Myocyte (in vitro differentiated cells): ENCODE results near the gene CHMP6. TPM values are rescaled to one million over a fixed set of nuclear protein-coding genes. Genes with fewer than 3 reads are reported as not detected.

Source experiments
- DNase-seq: peaks from one replicate; pipeline ENCODE4 v3.0.0-alpha.2; 2012; ENCODE audit warnings: low read depth
- polyA plus RNA-seq: library from polyadenylated mRNA; unstranded; fragments of >200 nt; gene quantifications from one replicate; pipeline ENCODE4 v1.2.1, GENCODE V29; 2012; ENCODE audit warnings: missing spikeins
- total RNA-seq: library from RNA; depleted of rRNA; stranded (reverse); fragments of >200 nt; gene quantifications from 2 replicates; pipeline ENCODE4 v1.2.3, GENCODE V29; 2014

The CHMP6 gene
- total RNA-seq = 14.8 and 18.0 TPM in 2 replicates
- 31.3 TPM for polyA plus RNA-seq

DNA sequence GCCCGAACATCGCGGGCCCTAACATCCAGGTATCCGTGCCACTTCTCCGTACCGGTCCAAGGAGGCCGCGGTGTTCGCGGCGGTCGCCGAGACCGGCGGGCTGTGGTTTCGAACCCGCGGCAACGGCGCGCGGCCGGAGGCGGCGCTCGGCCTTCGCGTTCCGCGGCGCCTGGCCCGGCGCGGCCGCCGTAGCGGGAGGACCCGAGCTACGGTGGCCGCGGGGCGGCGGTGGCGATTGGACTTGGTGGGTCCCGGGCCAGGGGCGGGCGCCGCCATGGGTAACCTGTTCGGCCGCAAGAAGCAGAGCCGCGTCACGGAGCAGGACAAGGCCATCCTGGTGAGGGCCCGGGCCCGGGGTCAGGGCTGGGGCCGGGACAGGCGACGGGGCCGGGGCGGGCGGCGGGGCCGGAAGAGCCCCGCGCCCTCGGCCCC is at the start of gene CHMP6:
Gene CHMP6 (plus strand): TSS at position 197 of the 432 bp plus-strand sequence. CDS start 78 bp downstream, at position 275.
- DNase-seq = peak; percentile 81

DNA sequence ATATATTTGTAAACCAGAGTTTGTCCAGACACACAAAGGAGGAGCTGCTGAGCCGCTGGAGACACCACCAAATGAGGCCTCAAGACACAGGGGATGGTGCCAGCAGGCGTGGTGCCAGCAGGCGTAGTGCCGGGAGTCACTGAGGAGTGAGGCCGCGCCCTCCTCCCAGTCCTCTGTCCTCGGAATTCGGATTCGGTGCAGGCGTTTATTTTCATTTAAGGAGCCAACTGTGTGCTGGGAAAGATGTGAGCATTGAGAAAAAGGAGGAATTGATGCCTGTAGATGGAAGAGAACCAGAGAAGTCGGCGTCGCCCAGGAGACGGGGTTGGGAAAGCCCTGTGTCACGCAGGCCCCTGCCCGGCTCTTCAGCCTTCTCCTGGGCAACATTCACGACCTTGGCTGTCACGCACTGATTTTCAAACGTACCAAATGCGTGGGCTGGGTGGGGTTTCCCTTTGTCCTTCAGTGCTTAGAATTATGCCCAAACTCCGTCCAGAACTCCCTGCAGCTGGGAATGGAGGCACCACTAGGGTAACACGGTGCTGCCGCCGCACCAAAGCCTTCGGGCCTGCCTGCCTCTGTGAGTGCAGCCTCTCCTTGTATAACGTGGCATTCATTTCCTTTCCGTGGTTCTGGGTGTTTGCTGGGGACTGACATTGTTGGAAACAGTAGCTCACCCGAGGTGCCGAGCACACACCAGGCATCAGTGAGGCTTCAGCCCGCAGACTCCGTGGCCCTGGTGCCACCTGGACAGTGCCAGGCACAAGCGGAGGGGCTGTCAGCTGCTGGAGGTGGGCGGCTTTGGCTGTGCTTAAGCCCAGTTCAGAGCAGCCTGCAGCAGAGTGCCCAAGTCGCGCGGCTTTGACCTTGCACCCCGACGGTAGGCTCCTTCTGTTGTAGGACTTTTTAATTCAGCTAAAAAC is 49.0 kb upstream of the CHMP6 start:
- DNase-seq = peak; percentile 86

DNA sequence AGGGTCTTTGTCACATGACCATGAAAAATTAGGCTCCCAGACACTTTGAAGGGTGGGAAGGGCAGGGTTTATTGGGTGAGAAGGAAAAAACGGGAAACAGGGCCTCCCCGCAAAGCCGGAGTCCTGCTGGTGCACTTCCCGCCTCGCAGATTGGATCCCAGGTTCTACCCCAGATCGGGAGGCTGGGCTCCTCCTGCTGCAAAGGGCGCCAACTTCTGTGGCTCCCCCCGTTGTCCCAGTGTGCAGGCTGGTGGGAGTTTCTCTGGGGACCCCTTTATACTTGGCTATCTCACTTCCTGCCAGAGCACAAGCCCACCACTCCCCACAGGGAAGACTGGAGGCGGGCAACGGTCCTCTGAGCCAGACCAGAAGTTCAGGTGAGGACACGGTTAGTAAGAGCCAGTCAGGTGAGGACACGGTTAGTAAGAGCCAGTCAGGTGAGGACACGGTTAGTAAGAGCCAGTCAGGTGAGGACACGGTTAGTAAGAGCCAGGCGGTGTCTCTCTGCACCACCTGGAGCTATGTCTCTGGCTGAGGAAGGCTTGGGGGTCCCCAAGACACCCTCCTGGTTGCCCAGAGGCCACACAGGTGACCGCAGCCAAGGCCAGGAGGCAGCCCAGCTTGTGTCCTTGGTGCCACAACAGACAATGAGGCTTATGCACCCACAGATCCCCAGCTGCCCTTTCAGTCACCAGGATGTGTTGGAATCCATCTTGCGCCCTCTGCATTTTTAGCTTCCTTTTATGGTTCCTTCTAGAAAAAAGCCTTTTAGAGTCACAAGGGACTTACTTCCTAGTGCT is 48.1 kb upstream of the CHMP6 start:
- DNase-seq = no peak

DNA sequence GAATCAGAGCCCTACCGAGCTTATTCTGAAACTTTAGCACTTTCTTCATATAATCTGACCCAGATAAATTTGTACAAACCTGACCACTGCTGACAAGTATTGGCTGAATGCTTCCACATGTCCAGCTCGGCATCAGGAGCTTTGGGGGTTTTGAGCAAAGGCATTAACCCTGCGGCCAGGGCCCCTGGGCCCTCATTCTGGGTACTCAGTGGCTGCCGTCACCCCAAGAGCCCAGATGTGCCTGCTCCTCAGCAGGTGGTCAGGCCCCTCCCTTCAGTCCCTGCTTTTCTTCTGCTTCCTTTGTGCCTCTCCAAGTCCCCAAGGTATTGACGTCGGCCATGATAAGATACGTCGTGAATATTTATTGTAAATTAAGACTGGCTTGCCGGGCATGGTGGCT is 47.3 kb upstream of the CHMP6 start:
- DNase-seq = no peak

DNA sequence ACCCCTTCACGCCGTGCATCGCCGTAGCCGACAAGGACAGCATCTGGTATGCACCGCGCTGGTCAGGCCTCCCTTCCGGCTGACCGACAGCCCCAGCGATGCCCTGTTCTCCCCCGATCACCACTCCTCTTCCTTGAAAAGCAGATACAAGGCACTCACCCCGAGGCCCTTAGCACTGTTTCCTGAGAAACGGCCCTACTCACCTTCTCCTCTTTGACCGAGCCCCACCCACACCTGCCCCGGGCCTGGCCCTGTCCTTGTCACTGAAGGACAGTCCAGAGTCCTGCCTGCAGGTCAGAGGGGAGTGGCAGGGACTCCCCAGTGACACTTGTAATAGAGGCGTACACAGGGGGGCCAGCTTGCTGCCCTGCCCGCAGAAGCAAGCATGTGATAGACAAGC is 45.9 kb upstream of the CHMP6 start:
- DNase-seq = no peak

DNA sequence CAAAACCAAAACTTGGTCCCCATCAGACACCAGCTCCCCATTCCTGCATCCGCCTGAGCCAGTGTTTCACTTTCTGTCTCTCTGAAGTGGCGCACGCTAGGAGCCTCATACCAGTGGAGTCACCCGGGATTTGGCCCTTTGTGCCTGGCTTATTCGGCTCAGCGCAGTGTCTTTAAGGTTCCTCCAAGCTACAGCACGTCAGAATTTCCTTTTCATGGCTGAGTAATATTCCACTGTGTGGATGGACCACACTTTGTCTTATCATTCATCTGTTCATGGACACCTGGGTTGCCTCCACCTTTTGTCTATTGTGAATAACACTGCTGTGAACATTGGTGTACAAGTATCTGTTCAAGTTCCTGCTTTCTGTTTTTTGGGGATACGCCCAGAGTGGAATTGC is 45.2 kb upstream of the CHMP6 start:
- DNase-seq = no peak

DNA sequence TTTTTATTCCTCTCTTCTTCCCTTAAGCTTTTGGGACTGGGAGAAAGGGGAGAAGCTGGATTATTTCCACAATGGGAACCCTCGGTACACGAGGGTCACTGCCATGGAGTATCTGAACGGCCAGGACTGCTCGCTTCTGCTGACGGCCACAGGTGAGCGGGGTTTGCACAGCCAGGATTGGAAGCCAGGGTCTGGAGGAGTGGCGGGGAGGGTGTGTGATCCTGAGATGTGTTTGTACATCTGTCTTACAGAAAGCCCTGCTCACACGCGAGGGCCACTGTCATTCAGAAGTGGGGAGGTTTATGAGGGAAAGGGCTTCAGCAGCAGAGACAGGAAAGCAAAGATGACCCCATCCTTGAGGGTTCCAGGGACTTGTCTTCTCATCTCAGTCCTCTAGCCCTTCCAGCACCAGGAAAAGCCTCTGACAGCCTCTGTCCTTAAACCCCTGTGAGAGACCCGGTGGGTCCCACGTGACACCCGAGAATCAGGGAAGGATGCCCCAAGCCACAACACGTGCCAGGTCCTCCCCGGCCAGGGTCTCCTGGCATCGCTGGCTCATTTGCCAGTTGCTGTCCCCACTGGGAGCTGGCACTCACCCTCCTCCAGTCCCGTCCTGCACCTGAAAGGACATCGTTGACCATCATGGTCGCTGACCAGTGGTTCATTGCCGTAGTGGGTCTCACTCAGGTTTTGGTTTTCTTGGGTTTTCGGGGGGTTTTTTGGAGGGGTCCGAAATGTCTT is 44.3 kb upstream of the CHMP6 start:
- DNase-seq = no peak

DNA sequence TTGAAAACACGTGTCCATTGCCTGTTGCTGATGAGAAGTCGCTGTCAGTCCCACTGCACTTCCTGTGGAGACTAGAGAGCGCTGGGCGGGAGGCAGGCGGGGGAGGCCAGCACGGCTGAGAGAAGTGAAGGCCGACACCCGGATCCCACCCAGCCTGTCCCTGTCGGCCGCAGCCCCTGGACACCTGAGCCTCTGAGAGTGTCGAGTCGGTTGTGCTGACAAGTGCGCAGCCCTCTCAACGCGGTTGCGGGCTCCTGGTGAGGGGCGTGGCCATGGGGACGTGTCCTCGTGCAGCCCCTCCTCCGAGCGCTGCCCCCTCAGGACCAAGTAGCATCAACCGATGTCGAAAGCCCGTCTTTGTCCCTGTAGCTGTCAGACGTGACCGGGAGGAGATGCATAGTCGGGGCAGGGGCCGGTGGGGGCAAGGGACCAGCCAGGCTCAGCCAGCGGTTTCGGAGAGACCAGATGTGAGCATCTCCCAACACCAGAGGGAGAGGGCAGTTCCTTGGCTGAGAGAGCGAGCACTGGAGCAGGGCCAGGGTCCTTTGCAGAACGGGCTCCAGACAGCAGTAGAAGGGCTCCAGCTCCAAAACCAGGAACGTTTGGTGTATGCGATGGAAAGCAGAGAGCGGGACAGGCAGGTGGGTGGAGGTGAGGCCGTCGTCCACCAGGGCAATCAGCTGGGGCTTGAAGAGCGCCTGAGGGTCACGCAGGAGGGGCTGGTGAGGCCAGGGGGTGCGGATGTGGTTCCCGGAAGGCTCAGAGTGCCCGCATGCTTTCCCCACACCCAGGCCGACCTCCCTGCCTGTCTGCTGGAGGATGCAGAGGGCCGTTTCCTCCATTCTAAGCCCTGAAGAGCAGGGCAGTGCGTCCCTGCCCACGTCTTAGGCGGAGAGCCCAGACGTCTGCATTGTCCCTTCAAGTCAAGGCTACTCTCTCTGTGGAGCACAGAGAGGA is 43.3 kb upstream of the CHMP6 start:
- no peak for DNase-seq

DNA sequence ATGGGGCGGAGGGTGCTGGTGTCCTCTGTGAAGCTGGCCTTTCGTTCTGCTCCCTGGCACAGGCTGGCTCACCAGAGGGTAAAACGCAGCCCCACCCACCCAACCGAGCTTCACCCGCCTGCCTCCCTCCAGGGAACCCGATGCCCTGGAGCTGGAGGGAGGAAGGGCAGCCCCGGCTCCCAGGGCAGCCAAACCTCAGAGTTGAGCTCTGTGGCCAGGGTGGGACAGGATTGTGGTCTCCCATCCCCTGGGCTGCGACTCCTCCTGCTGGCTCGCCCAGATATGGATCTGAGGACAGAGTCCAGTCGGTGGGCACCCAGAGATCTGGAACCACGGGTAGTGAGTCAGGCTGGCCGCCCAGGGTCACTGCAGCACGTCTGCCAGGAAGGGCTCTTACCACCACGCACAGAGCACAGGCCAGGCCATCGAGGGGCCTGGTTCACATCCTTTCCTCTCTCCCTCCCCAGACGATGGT is 42.6 kb upstream of the CHMP6 start:
- peak; percentile 91 for DNase-seq

DNA sequence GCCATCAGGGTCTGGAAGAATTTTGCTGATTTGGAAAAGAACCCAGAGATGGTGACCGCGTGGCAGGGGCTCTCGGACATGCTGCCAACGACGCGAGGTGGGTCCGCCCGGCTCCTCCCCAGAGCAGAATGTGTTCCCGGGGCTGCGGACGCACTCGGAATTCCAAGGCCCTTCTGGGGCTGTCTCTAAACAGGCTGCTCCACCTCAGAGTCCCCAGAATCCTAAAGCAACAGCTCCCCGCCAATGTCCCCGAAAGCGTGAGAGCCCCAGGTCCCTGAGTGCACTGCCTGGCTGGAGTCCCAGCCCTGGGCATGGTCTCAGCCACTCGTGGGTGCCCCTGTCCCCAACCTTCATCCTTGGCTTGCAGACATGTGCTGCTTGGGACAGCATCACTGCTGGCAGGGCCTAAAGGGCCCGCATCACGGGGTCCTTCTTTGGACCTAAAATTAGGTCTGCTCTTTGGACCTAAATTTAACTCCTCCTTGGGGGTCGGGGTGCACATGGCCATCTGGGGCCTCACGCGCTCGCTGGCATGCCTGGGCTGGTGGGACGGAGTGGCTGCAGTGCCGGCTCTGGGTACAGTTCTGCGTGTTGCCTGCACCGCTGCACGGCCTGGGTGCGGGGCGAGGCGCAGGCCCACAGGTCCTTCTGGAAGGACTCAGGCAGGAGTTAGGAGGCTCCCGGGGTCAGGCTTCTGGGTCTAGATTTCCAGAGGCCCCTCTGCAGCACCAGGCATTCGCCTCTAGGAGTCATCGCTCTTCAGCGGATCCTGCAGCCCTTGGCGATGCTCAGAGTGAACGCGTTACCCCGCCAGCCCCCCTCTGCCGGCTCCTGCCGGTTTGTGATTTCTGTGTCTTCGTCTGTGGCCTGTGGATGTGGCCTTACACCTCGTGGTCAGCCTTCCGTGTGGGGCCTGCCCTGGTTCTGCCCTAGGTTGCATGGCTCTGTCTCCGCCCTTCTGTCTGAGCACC is 41.9 kb upstream of the CHMP6 start:
- DNase-seq = no peak

DNA sequence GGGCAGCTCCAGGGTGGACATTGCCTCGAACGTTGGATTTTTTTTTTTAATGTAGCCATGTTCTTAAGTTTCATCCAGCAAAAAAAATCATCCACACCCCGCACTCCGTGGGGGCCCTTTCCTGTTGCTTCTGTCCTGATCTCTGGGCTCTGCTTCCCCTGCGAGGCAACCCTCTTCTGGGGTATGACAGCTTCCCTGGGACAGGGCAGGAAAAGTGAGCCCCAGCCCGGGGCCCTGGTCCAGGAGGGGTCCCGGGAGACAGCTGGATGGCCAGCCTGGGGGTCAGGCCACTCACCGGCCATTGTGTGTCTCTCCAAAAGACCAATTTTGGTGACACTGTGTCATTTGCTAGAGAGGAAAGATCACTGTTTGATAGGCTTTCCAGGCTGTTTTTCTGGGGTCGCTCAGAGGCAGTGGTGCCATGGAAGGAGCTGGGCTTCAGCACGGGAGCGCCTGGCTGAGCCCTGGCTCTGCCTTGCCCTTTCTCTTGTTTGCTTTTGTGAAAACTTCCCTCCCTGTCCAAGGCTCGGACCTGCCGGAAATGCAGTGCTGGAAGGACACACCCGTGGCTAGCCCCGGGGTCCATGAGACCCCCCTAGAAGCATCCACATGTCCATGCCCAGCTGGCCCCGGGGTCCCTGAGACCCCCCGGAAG is 41.0 kb upstream of the CHMP6 start:
- no peak for DNase-seq

DNA sequence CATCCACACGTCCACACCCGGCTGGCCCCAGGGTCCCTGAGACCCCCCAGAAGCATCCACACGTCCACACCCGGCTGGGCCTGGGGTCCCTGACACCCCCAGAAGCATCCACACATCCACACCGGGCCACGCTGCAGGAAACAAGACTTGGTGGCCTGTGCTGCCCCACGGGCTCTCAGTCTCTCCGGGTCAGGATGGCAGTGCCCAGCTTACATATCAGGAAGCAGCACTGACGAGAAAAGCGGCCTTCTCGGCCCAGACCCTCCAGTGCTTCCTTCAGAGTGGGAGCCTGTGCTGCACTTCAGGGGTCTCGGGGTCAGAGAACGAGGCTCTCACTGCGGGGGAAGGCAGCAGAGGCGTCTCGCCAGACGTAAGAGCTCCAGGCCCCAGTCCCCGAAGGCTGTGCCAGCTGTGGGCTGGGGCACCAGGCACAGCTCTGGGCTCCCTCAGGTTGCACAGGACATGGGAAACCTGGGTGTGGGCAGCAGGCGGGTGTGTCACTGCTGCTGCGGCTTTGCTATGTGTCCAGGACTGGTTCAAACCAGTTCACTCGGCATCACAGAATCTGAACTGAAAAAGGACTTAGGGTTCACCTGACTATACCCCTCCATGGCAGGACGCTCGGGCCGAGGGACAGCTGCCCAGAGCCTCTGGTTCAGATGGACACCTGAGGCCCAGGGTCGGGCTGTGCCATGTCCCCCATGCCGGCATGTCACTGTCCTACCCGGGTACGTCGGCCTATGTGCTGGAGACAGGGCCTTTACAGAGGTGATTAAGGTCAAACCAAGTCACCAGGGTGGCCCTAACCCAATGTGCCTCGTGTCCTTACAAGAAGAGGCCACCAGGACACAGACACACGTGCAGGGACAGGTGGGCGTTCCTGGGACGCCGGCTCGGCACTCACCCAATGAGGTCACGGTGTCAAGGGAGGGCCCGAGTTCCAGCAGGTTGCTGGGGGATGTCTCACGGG is 40.2 kb upstream of the CHMP6 start:
- DNase-seq = no peak

DNA sequence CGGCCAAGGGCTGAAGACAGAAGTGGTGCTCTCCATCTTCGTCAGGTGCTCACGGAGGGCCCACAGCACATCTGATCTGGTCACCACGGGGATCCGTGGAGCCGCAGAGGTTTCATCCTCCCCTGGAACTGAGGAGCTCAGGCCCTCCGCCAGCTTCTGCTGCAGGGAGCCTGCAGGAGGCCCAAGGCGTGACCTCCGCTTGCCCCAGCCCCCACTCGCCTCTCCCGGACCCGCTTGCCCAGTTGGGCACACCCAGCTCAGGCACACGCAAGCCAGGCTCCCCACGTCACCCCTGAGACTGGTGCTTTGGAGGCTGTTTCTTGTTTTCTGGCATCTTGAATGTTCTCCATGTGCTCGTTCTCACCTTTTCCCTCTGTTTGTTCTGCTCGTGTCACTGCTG is 39.4 kb upstream of the CHMP6 start:
- DNase-seq = no peak

DNA sequence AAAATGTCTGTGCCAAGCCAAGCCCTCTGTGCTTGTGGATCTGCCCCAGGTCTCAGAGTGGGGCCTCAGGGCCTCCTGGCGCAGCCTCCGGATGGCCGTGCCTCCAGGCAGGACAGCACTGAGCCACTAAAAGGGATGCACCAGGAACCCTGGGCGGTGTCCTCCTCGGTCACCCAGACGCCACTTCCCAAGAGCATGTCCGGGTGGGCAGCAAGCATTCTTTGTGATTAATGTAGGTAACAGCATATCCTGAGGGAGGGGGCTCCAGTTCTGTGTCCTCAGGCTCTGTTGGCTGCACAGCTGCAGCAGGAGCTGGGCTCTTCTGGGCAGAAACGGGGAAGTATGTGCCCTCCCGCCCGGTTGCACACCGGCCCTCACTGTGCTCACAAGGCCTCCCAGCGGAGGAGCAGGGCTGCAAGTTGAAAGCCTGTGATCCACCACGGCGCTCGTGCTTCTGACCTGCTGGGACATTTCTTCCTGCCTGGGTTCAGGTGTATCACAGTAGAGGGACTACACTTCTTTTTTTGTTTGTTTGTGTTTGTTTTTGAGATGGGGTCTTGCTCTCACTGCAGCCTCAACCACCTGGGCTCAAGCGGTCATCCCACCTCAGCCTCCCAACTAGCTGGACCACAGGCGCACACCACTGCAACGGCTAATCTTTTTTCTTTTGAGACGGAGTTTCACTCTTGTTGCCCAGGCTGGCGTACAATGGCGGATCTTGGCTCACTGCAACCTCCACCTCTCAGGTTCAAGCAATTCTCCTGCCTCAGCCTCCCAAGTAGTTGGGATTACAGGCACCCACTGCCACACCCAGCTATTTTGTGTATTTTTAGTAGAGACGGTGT is 37.9 kb upstream of the CHMP6 start:
- DNase-seq = no peak

DNA sequence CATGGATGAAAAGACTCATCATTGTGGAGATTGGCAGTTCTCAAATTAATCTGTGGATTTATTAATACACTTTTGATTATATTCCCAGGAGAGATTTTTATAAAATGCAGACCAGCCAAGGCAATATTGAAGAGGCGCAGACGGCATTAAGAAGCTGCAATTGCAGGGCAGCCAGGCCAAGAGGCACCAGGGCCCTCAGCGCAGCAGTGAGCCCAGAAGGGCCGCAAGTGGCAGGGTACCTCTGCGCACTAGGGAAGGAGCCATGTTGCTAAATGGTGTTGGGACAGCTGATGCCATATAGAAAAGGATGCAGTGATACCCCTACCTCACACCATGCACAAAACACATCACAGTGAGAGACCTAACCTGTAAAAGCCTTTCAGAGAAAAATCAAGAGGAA is 36.6 kb upstream of the CHMP6 start:
- DNase-seq = no peak

DNA sequence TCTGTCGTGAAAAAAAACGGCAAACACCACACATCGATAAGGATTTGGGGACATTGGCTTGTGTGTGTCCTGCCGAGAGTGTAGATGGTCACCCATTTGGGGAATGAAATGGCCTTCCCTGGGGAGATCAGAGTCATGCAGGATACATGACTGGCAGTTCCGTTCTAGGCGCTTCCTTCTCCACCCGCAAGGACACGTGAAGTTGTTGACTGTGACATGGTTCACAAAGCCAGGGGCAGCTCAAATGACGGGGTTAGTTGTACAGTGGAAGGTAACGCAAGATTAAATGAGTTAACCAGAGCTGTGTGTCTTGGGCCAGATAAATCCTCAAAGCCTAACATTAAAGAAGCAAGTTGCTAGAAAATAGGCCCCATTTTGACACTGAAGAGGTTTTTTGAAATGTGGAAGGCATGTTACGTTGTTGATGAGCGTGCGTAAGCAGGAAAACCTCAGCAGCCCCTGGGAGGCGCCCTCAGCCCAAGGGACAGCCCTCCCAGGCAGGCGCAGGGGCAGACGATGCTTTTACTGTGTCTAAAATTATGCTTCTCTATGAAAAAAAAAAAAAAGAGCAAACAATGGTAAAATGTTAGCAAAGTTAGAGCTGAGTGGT is 35.9 kb upstream of the CHMP6 start:
- no peak for DNase-seq
